NK-92 (cell line): ENCODE results near the gene RAMACL.

Source experiments
- DNase-seq: peaks from one replicate; lab custom pipeline; 2025; ENCODE audit not compliant: unreplicated experiment; lab: John Stamatoyannopoulos, UW

The RAMACL gene

GRCh38 chr6:166618251-166618650 lies 31.8 kb upstream of the RAMACL start:
- DNase-seq, result no peak

- DNase-seq, result no peak
Measured at GRCh38 chr6:166617359-166617758, 30.9 kb upstream of the RAMACL start.

DNA sequence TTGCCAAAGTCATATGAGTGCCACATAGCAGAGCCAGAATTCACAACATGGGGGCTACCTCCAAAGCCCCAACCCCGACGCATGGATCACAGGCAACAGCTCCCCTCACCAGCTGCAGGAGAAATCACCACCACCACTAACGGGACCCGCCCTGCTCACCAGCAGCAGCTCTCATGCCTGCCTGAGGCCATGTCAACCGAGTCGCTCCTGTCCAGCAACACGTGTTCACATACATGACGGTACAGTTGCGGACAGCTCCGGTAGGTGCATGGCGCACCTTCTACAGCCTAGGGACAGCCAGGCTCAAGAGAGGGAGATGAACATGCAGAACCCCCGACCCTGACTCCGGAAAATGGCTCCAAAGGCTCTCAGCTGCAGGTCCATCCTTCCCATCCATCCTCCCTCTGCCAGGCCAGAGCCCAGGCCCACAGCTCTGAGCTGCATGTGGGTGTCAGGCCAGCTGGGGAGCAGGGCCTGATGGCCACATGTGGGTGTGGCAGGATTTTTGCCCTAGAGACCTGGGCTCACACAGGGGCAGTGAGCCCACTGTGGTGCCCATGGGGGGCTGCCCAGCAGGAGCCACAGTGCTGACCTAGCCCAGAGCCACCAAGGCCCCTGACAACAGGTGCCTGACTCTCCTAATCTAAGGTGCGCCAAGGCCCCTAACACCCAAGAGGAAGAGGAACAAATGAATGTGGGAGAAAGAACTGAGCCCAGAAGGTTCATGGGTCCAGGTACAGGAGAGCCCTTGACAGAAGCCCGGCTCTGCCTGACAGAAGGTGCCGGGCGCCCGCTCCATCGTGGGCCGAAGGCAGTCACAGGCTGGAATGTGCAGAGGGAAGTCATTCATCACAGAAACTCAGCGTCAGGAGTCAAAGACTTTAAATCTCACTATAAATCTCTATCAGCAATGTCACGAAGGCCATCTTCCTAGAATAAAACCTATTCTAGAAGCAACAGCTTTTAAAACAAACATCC lies 30.1 kb upstream of the RAMACL start:
- no peak for DNase-seq

DNA sequence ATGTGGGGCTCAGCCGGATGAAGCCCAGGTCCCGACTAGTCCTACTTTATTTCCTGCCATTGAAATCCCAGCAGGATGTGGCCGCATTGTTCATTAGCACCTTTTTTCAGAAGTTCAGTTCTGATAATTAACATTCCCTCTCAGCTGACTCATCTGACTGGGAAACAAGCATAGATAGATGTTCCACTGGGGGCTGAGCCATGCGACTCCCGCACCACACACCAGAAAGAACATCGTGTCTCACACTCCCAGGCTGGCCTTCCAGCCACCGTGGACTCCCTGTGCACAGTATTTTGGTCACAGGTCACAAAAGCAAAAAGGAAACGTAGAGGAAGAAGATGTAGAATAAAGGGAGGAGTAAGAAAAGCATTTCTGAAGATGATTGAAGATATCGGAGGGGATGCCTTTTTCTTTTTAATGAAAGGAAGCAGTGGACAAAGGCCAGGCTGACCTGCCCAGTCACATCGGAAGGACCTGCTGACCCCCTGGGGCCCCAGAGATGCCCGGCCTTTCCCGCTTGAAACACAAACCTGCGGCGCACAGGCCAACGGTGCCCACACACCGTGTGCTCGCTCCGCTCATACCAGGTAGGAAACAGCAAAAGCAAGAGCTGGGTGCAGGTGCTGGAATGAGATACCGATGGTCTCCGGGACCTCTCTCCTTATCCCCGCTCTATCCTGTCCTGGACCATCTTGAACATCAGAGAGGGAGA lies 28.7 kb upstream of the RAMACL start:
- no peak for DNase-seq

DNA sequence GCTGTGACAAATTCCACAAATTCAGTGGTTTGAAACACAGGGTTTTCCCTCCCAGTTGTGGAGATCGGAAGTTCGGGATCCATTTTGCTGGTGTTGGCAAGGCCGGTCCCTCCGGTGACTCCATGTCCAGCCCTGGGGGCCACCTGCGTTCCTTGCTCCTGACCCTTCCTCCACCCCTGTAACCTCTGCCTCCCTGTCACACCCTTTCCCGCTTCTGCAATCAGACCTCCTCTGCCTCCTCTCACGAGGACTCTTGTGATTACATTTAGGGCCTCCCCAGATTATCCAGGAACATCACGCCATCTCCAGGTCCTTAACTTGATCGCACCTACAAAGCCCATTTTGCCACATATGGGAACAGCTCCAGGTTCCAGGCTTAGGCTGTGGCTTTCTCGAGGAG lies 28.1 kb upstream of the RAMACL start:
- DNase-seq, result no peak

GRCh38 chr6:166614171-166614583 lies 27.7 kb upstream of the RAMACL start:
- DNase-seq, result no peak

GRCh38 chr6:166613027-166613426 lies 26.5 kb upstream of the RAMACL start:
- DNase-seq, result no peak

GRCh38 chr6:166612471-166612881 lies 26.0 kb upstream of the RAMACL start:
- DNase-seq, result no peak

GRCh38 chr6:166611631-166612030 lies 25.2 kb upstream of the RAMACL start:
- DNase-seq, result no peak

- DNase-seq, result no peak
Measured at GRCh38 chr6:166610069-166610468, 23.6 kb upstream of the RAMACL start.

- DNase-seq, result no peak
Measured at GRCh38 chr6:166608774-166609173, 22.3 kb upstream of the RAMACL start.

DNA sequence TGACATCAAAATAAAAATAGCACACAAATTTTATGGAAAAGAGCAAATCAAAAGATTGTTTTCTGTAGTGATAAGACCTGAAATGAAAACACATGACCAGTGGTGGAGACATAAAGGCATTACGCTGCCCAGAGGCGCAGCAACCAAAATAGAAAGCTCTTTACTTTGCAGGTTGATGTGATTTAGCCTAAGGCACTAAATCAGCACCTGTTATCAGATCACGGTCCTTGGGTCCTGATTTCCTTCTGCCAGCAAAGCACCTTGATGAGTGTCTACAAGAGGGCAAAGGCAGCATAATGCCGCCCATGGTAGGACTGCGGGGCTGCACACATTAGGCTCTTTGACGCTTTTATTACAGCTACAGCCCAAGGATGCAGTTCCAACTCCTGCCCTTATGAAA lies 19.3 kb upstream of the RAMACL start:
- DNase-seq, result no peak

GRCh38 chr6:166604911-166605310 lies 18.4 kb upstream of the RAMACL start:
- DNase-seq, result no peak

DNA sequence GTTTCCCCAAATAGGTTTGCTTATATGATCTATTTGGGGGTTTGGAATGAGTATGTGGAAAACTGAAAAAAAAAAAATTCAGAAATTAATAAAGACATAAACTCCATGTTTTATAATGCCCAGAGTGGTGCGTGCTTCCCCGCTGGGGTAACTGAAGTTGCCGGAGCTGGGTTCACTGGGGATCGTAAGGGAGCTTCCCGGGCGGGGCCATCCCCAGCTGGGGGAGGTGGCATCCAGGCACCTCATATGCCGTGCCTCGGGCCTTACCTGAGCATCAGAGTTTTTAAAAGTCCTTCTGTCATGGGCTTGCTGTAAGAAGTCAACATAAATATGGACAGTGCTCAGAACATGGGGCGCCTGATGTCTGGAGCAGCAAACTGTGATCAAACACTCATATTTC lies 17.9 kb upstream of the RAMACL start:
- DNase-seq, result no peak

GRCh38 chr6:166603043-166603690 lies 16.7 kb upstream of the RAMACL start:
- DNase-seq, result no peak

DNA sequence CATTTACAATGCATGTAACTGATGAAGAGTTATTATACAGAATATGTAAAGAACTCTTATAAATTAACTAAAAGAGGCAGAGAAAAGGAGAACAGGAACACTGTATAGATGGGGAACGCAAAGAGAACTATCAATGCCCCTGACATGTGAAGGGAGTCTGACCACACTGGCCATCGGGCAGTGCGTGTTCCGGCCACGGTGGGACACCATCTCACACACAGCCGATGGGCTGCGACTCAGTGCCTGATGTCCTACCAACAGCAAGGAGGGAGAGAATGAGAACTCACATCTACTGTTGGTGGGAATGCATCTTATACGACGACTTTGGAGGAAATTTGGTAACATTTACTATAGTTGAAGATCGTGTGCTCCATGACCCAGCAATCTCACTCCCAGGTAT lies 15.5 kb upstream of the RAMACL start:
- no peak for DNase-seq

DNA sequence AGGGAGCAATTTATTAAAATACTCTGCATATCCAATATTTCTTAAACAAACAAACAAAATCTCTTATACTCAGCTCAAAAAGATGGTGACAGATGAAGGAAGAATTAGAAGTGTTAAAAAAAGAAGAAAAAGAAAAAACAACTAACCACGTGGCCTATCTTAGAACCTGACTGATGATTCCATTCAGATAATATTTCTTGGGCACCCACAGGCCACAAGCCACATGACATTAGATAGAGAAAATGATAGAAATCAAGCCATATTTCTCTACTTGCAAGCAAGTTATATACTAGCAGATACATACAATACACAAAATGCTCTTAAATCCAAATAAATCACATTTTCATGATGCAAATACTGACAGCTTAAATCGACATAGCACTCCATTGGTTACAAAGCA lies 14.5 kb upstream of the RAMACL start:
- no peak for DNase-seq

GRCh38 chr6:166599205-166599604 lies 12.7 kb upstream of the RAMACL start:
- DNase-seq, result no peak

DNA sequence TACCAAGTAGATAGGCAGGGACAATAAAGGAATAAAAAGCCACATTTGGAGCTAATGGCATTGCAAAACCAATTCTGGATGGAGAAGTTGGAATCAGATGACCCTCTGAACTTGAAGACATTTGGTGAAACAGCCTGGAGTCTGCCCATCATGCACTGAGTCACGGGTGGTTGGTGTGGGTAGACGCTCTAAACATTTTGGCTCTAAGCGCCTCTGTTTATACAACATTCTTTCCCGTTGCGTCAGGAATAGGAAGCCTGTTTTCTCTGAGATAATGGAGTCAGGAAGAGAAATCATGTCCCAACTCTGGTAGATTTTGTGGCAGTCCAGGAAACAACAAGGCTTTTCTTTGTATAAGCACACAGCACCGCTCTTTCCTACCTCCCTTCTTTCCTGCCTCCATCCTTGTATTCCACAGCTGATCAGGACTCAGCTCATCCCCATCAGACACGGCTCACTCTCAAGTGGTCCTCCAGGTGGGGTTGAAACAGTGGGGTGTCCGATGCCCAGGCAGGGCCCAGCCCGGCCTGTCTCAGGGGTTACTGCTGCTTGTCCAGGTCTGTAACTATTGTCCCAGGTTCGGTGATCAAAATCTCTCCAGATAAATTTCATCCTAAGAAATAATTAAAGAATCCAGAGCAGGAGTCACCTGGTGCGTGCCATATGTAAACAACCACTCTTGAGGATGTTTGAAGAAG lies 12.1 kb upstream of the RAMACL start:
- DNase-seq, result no peak

DNA sequence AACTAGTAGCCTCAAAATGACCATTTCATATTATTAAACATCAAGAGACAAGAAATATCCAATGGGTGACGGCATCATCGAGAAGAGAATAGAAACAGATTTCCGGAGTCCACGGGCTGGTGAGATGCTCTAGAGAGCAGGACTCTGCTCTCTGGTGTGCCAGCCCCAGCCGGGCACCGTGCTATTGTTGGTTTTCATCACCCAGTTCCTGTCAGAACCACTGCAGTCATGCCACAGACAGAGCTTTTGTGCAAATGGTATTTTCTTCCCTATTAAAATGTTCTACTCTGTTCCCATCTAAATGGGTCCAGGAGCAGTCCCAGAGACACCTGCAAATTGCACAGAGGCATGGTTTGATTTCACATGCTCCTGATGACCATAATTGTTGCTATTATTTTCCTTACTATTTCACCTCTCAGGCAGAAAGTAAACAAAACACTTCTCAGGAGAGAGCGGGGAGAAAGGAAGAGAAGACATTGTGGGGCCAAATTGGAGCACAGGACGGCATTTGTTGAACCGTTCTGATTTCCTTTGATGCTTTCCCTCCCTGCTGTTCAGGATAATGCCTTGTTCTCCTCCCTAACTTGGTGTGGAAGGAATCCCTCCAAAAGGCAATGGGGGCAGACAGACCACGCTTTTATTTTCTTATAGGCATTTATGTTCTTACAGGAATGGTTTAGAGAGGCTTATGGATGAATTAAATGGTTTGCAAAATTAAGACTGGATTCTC lies 11.4 kb upstream of the RAMACL start:
- no peak for DNase-seq
